Activated CD4-positive, CD25-positive, alpha-beta regulatory T cell treated with anti-CD3 and anti-CD28 coated beads, Interleukin-2, amount 50 U/mL, for 72 hours (primary cell): Measurements from ENCODE around the gene PPFIA2.

Experiments
- DNase-seq: peaks from one replicate; pipeline ENCODE4 v3.0.0; 2021

Gene PPFIA2

GRCh38 chr12:81333812-81334211 lies 425.3 kb downstream of the PPFIA2 start:
- DNase-seq, result no peak

GRCh38 chr12:81332054-81332453 lies 427.1 kb downstream of the PPFIA2 start:
- no peak for DNase-seq

- no peak for DNase-seq
Observed at GRCh38 chr12:81330480-81330879, 428.7 kb downstream of the PPFIA2 start.

- DNase-seq, result no peak
Observed at GRCh38 chr12:81329085-81329484, 430.1 kb downstream of the PPFIA2 start.

- DNase-seq, result no peak
Observed at GRCh38 chr12:81327425-81327824, 431.7 kb downstream of the PPFIA2 start.

- no peak for DNase-seq
Observed at GRCh38 chr12:81325086-81325485, 434.1 kb downstream of the PPFIA2 start.

- no peak for DNase-seq
Observed at GRCh38 chr12:81314903-81315531, 444.1 kb downstream of the PPFIA2 start.

- DNase-seq, result no peak
Observed at GRCh38 chr12:81303935-81304334, 455.2 kb downstream of the PPFIA2 start.

- DNase-seq, result no peak
Observed at GRCh38 chr12:81300454-81300853, 458.7 kb downstream of the PPFIA2 start.

- no peak for DNase-seq
Observed at GRCh38 chr12:81297601-81298000, 461.5 kb downstream of the PPFIA2 start.

- no peak for DNase-seq
Observed at GRCh38 chr12:81296556-81297305, 462.4 kb downstream of the PPFIA2 start.

GRCh38 chr12:81295251-81295650 lies 463.9 kb downstream of the PPFIA2 start:
- DNase-seq, result no peak

GRCh38 chr12:81294325-81295190 lies 464.6 kb downstream of the PPFIA2 start:
- DNase-seq, result no peak

- DNase-seq, result no peak
Observed at GRCh38 chr12:81288651-81289050, 470.5 kb downstream of the PPFIA2 start.

- no peak for DNase-seq
Observed at GRCh38 chr12:81284137-81284536, 475.0 kb downstream of the PPFIA2 start.

GRCh38 chr12:81274637-81275529 lies 484.3 kb downstream of the PPFIA2 start:
- DNase-seq, result no peak

- DNase-seq, result no peak
Observed at GRCh38 chr12:81270385-81270784, 488.8 kb downstream of the PPFIA2 start.

- no peak for DNase-seq
Observed at GRCh38 chr12:81263072-81263471, 496.1 kb downstream of the PPFIA2 start.

GRCh38 chr12:81261508-81262207 lies 497.5 kb downstream of the PPFIA2 start:
- DNase-seq, result no peak

GRCh38 chr12:81259360-81259759 lies 499.8 kb downstream of the PPFIA2 start:
- DNase-seq, result no peak

- DNase-seq, result no peak
Observed at GRCh38 chr12:81257947-81258551, 501.1 kb downstream of the PPFIA2 start.

GRCh38 chr12:81255947-81256346 lies 503.2 kb downstream of the PPFIA2 start:
- DNase-seq, result no peak
